T47D (cell line): Measurements from ENCODE around the gene CA7.
"Not testable (repeated sequence)": the region's sequence is repeated elsewhere in the genome, so short reads cannot be mapped to it uniquely, and the experiment has no call there.

ENCODE experiments used
- DNase-seq, 2 experiments: peaks; one replicate each; pipeline versions ENCODE4 v3.0.0 to v3.0.0-alpha.2; 2011 to 2012; ENCODE audit warnings: low read depth in 1 of 2, low spot score in 1 of 2
- JUND ChIP-seq: IDR thresholded peaks from 2 replicates; pipeline ENCODE4 v1.6.1; 2012; ENCODE audit warnings: low read depth
- in situ Hi-C: cut with HindIII; loops from 2 replicates; pipeline ENCODE4 v1.10.0; 2016; ENCODE audit warnings: low sequenced_read_pairs, low pct_unique_long_range_greater_than_20kb

Gene CA7

GRCh38 chr16:66882702-66883101, 38.5 kb downstream of the CA7 start:
- in situ Hi-C loops = no loop called here
- no peak for TF ChIP-seq JUND
- no peak for DNase-seq

- no peak for TF ChIP-seq JUND
- in situ Hi-C loops = no loop called here
- DNase-seq = no peak
Measured at GRCh38 chr16:66885491-66885890, 41.3 kb downstream of the CA7 start.

- in situ Hi-C loops = no loop called here
- TF ChIP-seq JUND = no peak
- peak in 1 of 2 experiments; percentile 57 for DNase-seq
Measured at GRCh38 chr16:66886321-66886720, 42.1 kb downstream of the CA7 start.

- DNase-seq = peak in 1 of 2 experiments; percentile 40
- no peak for TF ChIP-seq JUND
- in situ Hi-C loops = no loop called here
Measured at GRCh38 chr16:66886914-66887313, 42.7 kb downstream of the CA7 start.

GRCh38 chr16:66888647-66889615, 44.7 kb downstream of the CA7 start:
- no peak for TF ChIP-seq JUND
- DNase-seq = no peak
- in situ Hi-C loops = no loop called here

GRCh38 chr16:66889622-66890021, 45.4 kb downstream of the CA7 start:
- no peak for TF ChIP-seq JUND
- no peak for DNase-seq
- in situ Hi-C loops = no loop called here

GRCh38 chr16:66890799-66891198, 46.6 kb downstream of the CA7 start:
- TF ChIP-seq JUND = no peak
- in situ Hi-C loops = no loop called here
- no peak for DNase-seq

- no peak for TF ChIP-seq JUND
- in situ Hi-C loops = no loop called here
- DNase-seq = no peak
Measured at GRCh38 chr16:66891360-66891759, 47.1 kb downstream of the CA7 start.

- in situ Hi-C loops = no loop called here
- TF ChIP-seq JUND = no peak
- no peak for DNase-seq
Measured at GRCh38 chr16:66891797-66892196, 47.6 kb downstream of the CA7 start.

GRCh38 chr16:66894055-66894454, 49.8 kb downstream of the CA7 start:
- in situ Hi-C loops = no loop called here
- no peak for DNase-seq
- no peak for TF ChIP-seq JUND

- peak; percentile 33 to 80 for DNase-seq
- in situ Hi-C loops = no loop called here
- TF ChIP-seq JUND = no peak
Measured at GRCh38 chr16:66894948-66895688, 50.9 kb downstream of the CA7 start.

GRCh38 chr16:66895689-66895979, 51.4 kb downstream of the CA7 start:
- no peak for DNase-seq
- in situ Hi-C loops = no loop called here
- no peak for TF ChIP-seq JUND

GRCh38 chr16:66895999-66896398, 51.8 kb downstream of the CA7 start:
- in situ Hi-C loops = no loop called here
- no peak for DNase-seq
- TF ChIP-seq JUND = no peak

- in situ Hi-C loops, DNase-seq: not testable (repeated sequence)
Measured at GRCh38 chr16:66896682-66897081, 52.5 kb downstream of the CA7 start.
